ENCODE results near the gene COL9A1. TPM values are rescaled to one million over a fixed set of nuclear protein-coding genes. Genes with fewer than 3 reads are reported as not detected.
"Not testable (repeated sequence)": the region's sequence is repeated elsewhere in the genome, so short reads cannot be mapped to it uniquely, and the experiment has no call there.

Gene COL9A1
- total and polyA plus RNA-seq, 2 of the 4 experiments (the other 2 are of a cell fraction): not detected

DNA sequence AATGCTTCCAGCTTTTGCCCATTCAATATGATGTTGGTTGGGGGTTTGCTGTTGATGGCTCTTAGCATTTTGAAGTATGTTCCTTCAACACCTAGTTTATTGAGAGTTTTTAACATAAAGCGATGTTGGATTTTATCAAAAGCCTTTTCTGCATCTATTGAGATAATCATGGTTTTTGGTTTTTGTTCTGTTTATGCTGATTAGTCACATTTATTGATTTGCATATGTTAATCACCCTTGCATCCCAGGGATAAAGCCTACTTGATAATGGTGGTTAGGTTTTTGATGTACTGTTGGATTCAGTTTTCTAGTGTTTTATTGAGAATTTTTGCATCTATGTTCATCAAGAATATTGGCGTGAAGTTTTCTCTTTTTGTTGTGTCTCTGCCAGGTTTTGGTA is 40.4 kb upstream of the COL9A1 start:
- Histone ChIP-seq H2BK120ac (ENCODE audit: low read depth, low read length) (no peak overlapping the region), H2BK5ac (ENCODE audit: low read depth, low read length, poor library complexity, severe bottlenecking) (no peak overlapping the region), H2AFZ (replicated peaks; ENCODE audit: low read length, poor library complexity) (no peak overlapping the region), H3K9me3 (ENCODE audit: control insufficient read depth, insufficient read depth, low read length) (no peaks in the 10 kb centered on the region), H3K79me1 (ENCODE audit: low read depth in 1 of 2, low read length in 2 of 2) (no peaks in the 10 kb centered on the region), H4K5ac (ENCODE audit: low read depth, low read length) (no peak overlapping the region), H3K4me2 (ENCODE audit: low read depth, low read length) (no peak overlapping the region), H3K56ac (ENCODE audit: extremely low read depth, insufficient read depth, low read length) (no peak overlapping the region), H3K4me1 (ENCODE audit: control insufficient read depth, insufficient read depth, low read length) (no peaks in the 10 kb centered on the region), H3K27me3 (ENCODE audit: control insufficient read depth, insufficient read depth, low read length) (no peaks in the 10 kb centered on the region), H3K27ac (ENCODE audit: insufficient read depth, low read length) (no peak overlapping the region), H2AK9ac (replicated peaks; ENCODE audit: low read depth, low read length, poor library complexity) (no peak overlapping the region), H4K8ac (ENCODE audit: low read depth in 2 of 2, low read length in 2 of 2) (no peak overlapping the region), H3K9ac (ENCODE audit: low read depth, low read length) (no peak overlapping the region), H2BK20ac (ENCODE audit: low read depth, low read length) (no peak overlapping the region), H3K4me3 (ENCODE audit: insufficient read depth, low read depth, low read length) (no peak overlapping the region), H3K36me3 (ENCODE audit: control insufficient read depth, insufficient read depth, low read length) (no peaks in the 10 kb centered on the region), H2BK15ac (ENCODE audit: low read depth, low read length) (no peak overlapping the region), H4K20me1 (ENCODE audit: insufficient read depth, low read length) (no peaks in the 10 kb centered on the region), H3K18ac (ENCODE audit: low read depth, low read length) (no peak overlapping the region), H3K14ac (replicated peaks; ENCODE audit: low read depth, low read length) (no peak overlapping the region), H4K91ac (ENCODE audit: insufficient read depth, low read depth, low read length) (no peak overlapping the region), H3K9me1 (ENCODE audit: insufficient read depth, low read length) (no peaks in the 10 kb centered on the region), H3K23ac (ENCODE audit: low read depth, low read length) (no peak overlapping the region), H2AK5ac (ENCODE audit: low read depth, low read length) (no peak overlapping the region), H3K4ac (ENCODE audit: low read depth, low read length) (no peak overlapping the region)
- DNase-seq (no peak), ATAC-seq (ENCODE audit: low read depth) (no peak)
- in situ Hi-C loops (cut with MboI; ENCODE audit: low sequenced_read_pairs): no loop called here
- no CpG with 5 or more reads among the region's 2 CpGs for WGBS, 2 experiments (ENCODE audit: extremely low coverage in 2 of 2, insufficient read length in 1 of 2)
- intact Hi-C loops (cut with micrococcal nuclease): no loop called here
- CTCF ChIA-PET: no interaction called here
- TF ChIP-seq MAZ (IDR thresholded peaks at IDR 0.05; ENCODE audit: borderline replicate concordance, low read depth, low read length) (no peak), CHD1 (IDR thresholded peaks at IDR 0.05; ENCODE audit: low read depth, low read length) (no peak), RCOR1 (IDR thresholded peaks at IDR 0.05; ENCODE audit: insufficient replicate concordance, low read length) (no peak), BHLHE40 (IDR thresholded peaks at IDR 0.05; ENCODE audit: low read depth, low read length) (no peak), MAFK (IDR thresholded peaks at IDR 0.05; ENCODE audit: low read depth, low read length) (0 out of 2 replicates have a peak, but pooled peaks have one; percentile 23)
- TF ChIP-seq, protein P1, sequence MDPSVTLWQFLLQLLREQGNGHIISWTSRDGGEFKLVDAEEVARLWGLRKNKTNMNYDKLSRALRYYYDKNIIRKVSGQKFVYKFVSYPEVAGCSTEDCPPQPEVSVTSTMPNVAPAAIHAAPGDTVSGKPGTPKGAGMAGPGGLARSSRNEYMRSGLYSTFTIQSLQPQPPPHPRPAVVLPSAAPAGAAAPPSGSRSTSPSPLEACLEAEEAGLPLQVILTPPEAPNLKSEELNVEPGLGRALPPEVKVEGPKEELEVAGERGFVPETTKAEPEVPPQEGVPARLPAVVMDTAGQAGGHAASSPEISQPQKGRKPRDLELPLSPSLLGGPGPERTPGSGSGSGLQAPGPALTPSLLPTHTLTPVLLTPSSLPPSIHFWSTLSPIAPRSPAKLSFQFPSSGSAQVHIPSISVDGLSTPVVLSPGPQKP (IDR thresholded peaks at IDR 0.05; ENCODE audit: borderline replicate concordance, low read depth, low read length): no peak
- TF ChIP-seq, protein P2, sequence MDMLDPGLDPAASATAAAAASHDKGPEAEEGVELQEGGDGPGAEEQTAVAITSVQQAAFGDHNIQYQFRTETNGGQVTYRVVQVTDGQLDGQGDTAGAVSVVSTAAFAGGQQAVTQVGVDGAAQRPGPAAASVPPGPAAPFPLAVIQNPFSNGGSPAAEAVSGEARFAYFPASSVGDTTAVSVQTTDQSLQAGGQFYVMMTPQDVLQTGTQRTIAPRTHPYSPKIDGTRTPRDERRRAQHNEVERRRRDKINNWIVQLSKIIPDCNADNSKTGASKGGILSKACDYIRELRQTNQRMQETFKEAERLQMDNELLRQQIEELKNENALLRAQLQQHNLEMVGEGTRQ (IDR thresholded peaks at IDR 0.05; ENCODE audit: low read depth, low read length): no peak
- BruUV-seq (replicated peaks): no TSS peak
- dilution Hi-C loops (cut with HindIII; ENCODE audit: low sequenced_read_pairs, unreplicated experiment): no loop called here
- POLR2A ChIA-PET (ENCODE audit: unreplicated experiment): no interaction called here

DNA sequence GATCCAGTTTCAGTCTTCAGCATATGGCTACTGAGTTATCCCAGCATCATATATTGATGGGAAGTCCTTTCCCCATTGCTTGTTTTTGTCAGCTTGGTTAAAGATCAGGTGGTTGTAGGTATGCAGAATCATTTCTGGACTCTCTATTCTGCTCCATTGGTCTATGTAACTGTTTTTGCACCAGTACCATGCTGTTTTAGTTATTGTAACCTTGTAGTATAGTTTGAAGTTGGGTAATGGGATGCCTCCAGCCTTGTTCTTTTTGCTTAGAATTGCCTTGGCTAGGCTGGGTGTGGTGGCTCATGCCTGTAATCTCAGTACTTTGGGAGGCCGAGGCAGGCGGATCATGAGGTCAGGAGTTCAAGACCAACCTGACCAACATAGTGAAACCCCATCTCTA is 36.9 kb upstream of the COL9A1 start:
- DNase-seq; H3K36me3 ChIP-seq (ENCODE audit: control insufficient read depth, insufficient read depth, low read length); H3K56ac ChIP-seq (ENCODE audit: extremely low read depth, insufficient read depth, low read length); H3K18ac ChIP-seq (ENCODE audit: low read depth, low read length); H2BK20ac ChIP-seq (ENCODE audit: low read depth, low read length); H4K5ac ChIP-seq (ENCODE audit: low read depth, low read length); H4K8ac ChIP-seq (ENCODE audit: low read depth in 2 of 2, low read length in 2 of 2); intact Hi-C loops (cut with micrococcal nuclease); H3K27me3 ChIP-seq (ENCODE audit: control insufficient read depth, insufficient read depth, low read length); H2BK120ac ChIP-seq (ENCODE audit: low read depth, low read length); H2BK5ac ChIP-seq (ENCODE audit: low read depth, low read length, poor library complexity, severe bottlenecking); H3K27ac ChIP-seq (ENCODE audit: insufficient read depth, low read length); H3K14ac ChIP-seq (replicated peaks; ENCODE audit: low read depth, low read length); H2BK15ac ChIP-seq (ENCODE audit: low read depth, low read length); H3K4me3 ChIP-seq (ENCODE audit: insufficient read depth, low read depth, low read length); H4K91ac ChIP-seq (ENCODE audit: insufficient read depth, low read depth, low read length); H2AFZ ChIP-seq (replicated peaks; ENCODE audit: low read length, poor library complexity); BruUV-seq (replicated peaks); H3K4ac ChIP-seq (ENCODE audit: low read depth, low read length); H3K4me2 ChIP-seq (ENCODE audit: low read depth, low read length); H3K79me1 ChIP-seq (ENCODE audit: low read depth in 1 of 2, low read length in 2 of 2); H3K23ac ChIP-seq (ENCODE audit: low read depth, low read length); H2AK9ac ChIP-seq (replicated peaks; ENCODE audit: low read depth, low read length, poor library complexity); H3K4me1 ChIP-seq (ENCODE audit: control insufficient read depth, insufficient read depth, low read length); dilution Hi-C loops (cut with HindIII; ENCODE audit: low sequenced_read_pairs, unreplicated experiment); POLR2A ChIA-PET (ENCODE audit: unreplicated experiment); H3K9ac ChIP-seq (ENCODE audit: low read depth, low read length); H3K9me1 ChIP-seq (ENCODE audit: insufficient read depth, low read length); in situ Hi-C loops (cut with MboI; ENCODE audit: low sequenced_read_pairs); CTCF ChIA-PET; ATAC-seq (ENCODE audit: low read depth); H2AK5ac ChIP-seq (ENCODE audit: low read depth, low read length); H3K9me3 ChIP-seq (ENCODE audit: control insufficient read depth, insufficient read depth, low read length); H4K20me1 ChIP-seq (ENCODE audit: insufficient read depth, low read length): not testable (repeated sequence)
- WGBS, 2 experiments (ENCODE audit: extremely low coverage in 2 of 2, insufficient read length in 1 of 2): no CpG with 5 or more reads among the region's 2 CpGs
